ENCODE data around the gene ID4.

The ID4 gene

DNA sequence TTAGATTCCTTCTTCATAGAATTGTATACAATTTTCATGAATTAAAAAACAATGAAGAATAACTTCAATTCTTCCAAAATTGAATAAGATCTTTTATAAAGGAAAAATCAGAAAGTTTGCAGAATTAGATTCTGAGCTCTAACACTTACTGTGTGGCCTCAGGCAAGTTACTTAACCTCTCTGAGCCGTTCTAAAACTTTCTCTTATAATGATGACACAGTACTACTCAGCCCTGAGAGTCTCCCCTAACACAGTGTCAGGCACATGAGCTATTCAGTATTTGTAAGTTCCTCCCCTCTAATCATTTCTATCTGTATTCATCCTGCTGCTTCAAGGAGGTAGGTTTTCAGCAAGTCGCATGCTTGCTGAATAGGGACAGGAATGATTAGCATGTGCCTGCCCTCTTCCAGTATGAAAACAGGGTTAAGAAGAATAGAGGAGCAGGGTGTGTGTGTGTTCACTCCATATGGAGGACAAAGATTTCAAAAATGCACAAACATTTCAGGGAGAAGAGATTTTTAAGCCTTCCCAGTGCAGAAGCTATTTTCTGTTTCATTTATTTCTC lies 11.4 kb downstream of the ID4 start:
- TF ChIP-seq, protein P1, sequence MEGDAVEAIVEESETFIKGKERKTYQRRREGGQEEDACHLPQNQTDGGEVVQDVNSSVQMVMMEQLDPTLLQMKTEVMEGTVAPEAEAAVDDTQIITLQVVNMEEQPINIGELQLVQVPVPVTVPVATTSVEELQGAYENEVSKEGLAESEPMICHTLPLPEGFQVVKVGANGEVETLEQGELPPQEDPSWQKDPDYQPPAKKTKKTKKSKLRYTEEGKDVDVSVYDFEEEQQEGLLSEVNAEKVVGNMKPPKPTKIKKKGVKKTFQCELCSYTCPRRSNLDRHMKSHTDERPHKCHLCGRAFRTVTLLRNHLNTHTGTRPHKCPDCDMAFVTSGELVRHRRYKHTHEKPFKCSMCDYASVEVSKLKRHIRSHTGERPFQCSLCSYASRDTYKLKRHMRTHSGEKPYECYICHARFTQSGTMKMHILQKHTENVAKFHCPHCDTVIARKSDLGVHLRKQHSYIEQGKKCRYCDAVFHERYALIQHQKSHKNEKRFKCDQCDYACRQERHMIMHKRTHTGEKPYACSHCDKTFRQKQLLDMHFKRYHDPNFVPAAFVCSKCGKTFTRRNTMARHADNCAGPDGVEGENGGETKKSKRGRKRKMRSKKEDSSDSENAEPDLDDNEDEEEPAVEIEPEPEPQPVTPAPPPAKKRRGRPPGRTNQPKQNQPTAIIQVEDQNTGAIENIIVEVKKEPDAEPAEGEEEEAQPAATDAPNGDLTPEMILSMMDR (IDR thresholded peaks at IDR 0.05; ENCODE audit: insufficient read depth, low read length, poor library complexity, severe bottlenecking), result no peak
- Histone ChIP-seq H3K27me3 (replicated peaks; ENCODE audit: control insufficient read depth, insufficient read depth, low read length) (no peaks in the 10 kb centered on the region), H3K4me3 (replicated peaks; ENCODE audit: low read depth, low read length) (no peak overlapping the region), H3K36me3 (ENCODE audit: control insufficient read depth, insufficient read depth, low read length) (no peaks in the 10 kb centered on the region)
- DNase-seq (ENCODE audit: extremely low read depth, insufficient read length), result no peak

DNA sequence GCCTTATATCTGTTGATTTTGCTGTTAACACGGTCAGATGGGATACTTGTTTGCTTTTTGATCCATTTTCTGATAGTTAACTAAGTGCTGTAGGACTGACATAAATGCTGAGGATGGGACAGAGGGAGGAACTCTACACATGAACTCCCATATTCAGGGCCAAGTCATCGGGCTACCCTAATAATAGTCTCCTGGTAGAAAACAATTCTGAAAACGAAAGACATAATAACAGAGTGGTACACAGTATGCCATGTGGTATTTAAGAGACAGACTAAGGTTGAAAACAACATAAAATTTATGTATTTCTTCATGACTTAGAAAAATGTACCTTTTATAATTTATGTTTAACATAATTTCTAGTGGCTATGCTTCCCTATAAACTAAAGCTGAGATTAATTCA lies 12.0 kb downstream of the ID4 start:
- Histone ChIP-seq H3K36me3 (ENCODE audit: control insufficient read depth, insufficient read depth, low read length) (no peaks in the 10 kb centered on the region), H3K27me3 (replicated peaks; ENCODE audit: control insufficient read depth, insufficient read depth, low read length) (no peaks in the 10 kb centered on the region), H3K4me3 (replicated peaks; ENCODE audit: low read depth, low read length) (no peak overlapping the region)
- DNase-seq (ENCODE audit: extremely low read depth, insufficient read length), result no peak
- TF ChIP-seq, protein P1 (IDR thresholded peaks at IDR 0.05; ENCODE audit: insufficient read depth, low read length, poor library complexity, severe bottlenecking), result no peak

DNA sequence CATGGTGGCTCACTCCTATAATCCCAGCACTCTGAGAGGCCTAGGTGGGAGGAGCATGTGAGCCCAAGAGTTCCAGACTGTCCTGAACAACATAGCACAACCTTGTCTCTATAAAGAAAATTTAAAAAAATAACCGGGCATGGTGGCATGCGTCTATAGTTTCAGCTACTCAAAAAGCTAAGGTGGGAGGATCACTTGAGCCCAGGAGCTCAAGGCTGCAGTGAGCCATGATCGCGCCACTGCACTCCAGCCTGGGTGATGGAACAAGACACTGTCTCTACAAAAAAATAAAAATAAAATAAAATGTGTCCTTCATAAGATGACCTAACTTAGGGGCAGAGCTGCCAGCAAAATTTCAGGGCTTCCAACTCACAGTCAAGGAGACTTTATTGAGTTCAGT lies 12.6 kb downstream of the ID4 start:
- H3K36me3 ChIP-seq (ENCODE audit: control insufficient read depth, insufficient read depth, low read length), result no peaks in the 10 kb centered on the region
- H3K27me3 ChIP-seq (replicated peaks; ENCODE audit: control insufficient read depth, insufficient read depth, low read length), result no peaks in the 10 kb centered on the region
- TF ChIP-seq, protein P1 (IDR thresholded peaks at IDR 0.05; ENCODE audit: insufficient read depth, low read length, poor library complexity, severe bottlenecking), result no peak
- DNase-seq (ENCODE audit: extremely low read depth, insufficient read length), result no peak
- no peak overlapping the region for H3K4me3 ChIP-seq (replicated peaks; ENCODE audit: low read depth, low read length)

DNA sequence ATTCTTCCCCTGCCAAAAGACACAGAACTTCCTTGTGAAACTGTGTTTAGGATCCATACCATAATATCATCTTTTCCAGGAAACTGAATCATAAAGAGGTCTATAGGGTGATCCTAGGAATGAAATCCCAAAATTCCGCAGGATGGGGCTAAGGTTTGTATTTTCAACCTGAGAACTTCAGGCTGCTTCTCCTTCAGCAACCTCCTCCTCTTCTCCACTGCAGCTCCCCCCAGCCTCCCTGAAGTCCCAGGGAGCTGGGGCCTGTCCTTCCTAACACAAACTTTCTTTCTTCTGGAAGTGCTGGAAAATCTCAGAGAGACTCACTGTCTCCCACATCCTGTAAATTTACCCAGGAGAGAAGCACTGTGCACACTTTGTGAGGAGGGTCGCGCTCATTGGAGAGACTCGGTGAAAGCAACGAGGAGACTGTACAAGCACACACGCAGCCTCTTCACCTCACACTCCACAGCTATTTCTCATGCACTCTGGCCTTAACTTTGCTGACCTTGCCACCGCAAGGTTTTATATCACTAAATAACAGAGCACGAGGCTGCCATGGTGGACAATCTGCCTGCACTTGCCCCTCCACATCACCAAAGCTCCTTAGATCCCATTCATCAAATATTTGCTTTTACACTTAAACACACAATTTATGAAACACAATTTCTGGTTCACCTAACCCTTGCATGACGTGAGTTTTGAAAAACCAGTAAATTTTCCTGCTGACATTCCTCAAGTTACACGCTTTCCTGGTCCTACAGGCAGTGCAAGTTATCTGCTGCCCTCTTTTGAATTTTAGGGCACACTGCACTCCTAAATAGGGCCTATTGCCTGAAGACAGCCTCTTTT lies 14.3 kb downstream of the ID4 start:
- H3K27me3 ChIP-seq (replicated peaks; ENCODE audit: control insufficient read depth, insufficient read depth, low read length), result no peaks in the 10 kb centered on the region
- H3K4me3 ChIP-seq (replicated peaks; ENCODE audit: low read depth, low read length), result no peak overlapping the region
- TF ChIP-seq, protein P1 (IDR thresholded peaks at IDR 0.05; ENCODE audit: insufficient read depth, low read length, poor library complexity, severe bottlenecking), result peak; percentile 61
- DNase-seq (ENCODE audit: extremely low read depth, insufficient read length), result no peak
- no peaks in the 10 kb centered on the region for H3K36me3 ChIP-seq (ENCODE audit: control insufficient read depth, insufficient read depth, low read length)

DNA sequence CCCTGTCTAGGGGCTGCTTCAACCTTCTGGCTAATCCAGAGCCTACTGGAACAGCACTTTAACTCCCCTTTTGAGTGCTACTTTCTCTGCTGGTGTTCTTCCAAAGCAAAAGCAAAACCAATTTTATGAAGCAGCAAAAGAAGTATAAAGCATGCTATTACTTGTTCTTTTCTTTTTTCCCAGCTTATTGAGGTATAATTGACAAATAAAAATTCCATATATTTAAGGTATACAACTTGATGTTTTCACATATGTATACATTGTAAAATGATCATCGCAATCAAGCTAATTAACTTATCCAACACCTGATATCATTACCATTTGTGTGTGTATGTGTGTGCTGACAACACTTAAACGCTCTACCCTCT lies 14.9 kb downstream of the ID4 start:
- Histone ChIP-seq H3K36me3 (ENCODE audit: control insufficient read depth, insufficient read depth, low read length) (no peaks in the 10 kb centered on the region), H3K27me3 (replicated peaks; ENCODE audit: control insufficient read depth, insufficient read depth, low read length) (no peaks in the 10 kb centered on the region), H3K4me3 (replicated peaks; ENCODE audit: low read depth, low read length) (no peak overlapping the region)
- TF ChIP-seq, protein P1 (IDR thresholded peaks at IDR 0.05; ENCODE audit: insufficient read depth, low read length, poor library complexity, severe bottlenecking), result no peak
- DNase-seq (ENCODE audit: extremely low read depth, insufficient read length), result no peak
